ENCODE measurements around the gene SHFL. TPM values are rescaled to one million over a fixed set of nuclear protein-coding genes. Genes with fewer than 3 reads are reported as not detected.
A peak's percentile ranks its signal among the peaks of the same experiment; 100 is the strongest.

SHFL gene
- total RNA-seq, 1 donor from 2014 or later = 98.0 TPM

DNA sequence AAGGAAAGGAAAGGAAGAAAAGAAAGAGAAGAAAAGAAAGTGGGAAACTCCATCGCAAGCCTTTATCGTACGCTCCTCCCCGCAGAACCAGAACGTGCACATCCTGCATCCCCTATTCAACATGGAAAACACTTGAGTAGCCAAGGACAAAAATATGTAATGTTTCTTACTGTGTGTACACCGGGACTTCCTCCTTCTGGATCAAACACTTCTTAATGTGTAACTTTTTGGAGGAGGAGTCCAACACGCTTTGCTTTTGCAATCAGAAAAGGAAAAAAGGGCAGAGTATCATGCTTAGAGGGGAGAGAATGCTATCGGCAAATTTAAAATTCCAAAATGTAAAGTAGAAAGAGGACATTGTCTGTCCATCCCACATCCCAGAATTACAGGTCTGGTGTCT, 7.8 kb upstream of the SHFL start:
- intact Hi-C loops (cut with DNase I) = no loop called here
- H3K4me3 ChIP-seq = no peak overlapping the region
- H3K36me3 ChIP-seq = no peaks in the 10 kb centered on the region
- DNase-seq (ENCODE audit: low spot score in 2 of 2) = no peak
- no peak overlapping the region for H3K27ac ChIP-seq
- H3K4me1 ChIP-seq = no peaks in the 10 kb centered on the region
- H3K27me3 ChIP-seq = no peaks in the 10 kb centered on the region
- TF ChIP-seq CTCF (IDR thresholded peaks at IDR 0.05) = no peak
- peaks cover 0 to 4% of the 10 kb centered on the region in 2 donors for H3K9me3 ChIP-seq

GRCh38 chr19:10079031-10079453, 7.1 kb upstream of the SHFL start:
- H3K36me3 ChIP-seq = no peaks in the 10 kb centered on the region
- no peaks in the 10 kb centered on the region for H3K27me3 ChIP-seq
- H3K4me1 ChIP-seq = no peaks in the 10 kb centered on the region
- H3K4me3 ChIP-seq = no peak overlapping the region
- DNase-seq (ENCODE audit: low spot score in 2 of 2) = no peak
- TF ChIP-seq CTCF (IDR thresholded peaks at IDR 0.05) = no peak
- H3K9me3 ChIP-seq = peaks cover 0 to 4% of the 10 kb centered on the region in 2 donors
- intact Hi-C loops (cut with DNase I) = no loop called here
- H3K27ac ChIP-seq = no peak overlapping the region

- no peak overlapping the region for H3K4me3 ChIP-seq
- no peak overlapping the region for H3K27ac ChIP-seq
- H3K36me3 ChIP-seq = peaks cover 0 to under 1% of the 10 kb centered on the region in 2 donors
- intact Hi-C loops (cut with DNase I) = no loop called here
- no peaks in the 10 kb centered on the region for H3K4me1 ChIP-seq
- H3K9me3 ChIP-seq = no peaks in the 10 kb centered on the region
- no peak for TF ChIP-seq CTCF (IDR thresholded peaks at IDR 0.05)
- no peak for DNase-seq (ENCODE audit: low spot score in 2 of 2)
- no peaks in the 10 kb centered on the region for H3K27me3 ChIP-seq
Observed at GRCh38 chr19:10083911-10084310, 2.2 kb upstream of the SHFL start.

DNA sequence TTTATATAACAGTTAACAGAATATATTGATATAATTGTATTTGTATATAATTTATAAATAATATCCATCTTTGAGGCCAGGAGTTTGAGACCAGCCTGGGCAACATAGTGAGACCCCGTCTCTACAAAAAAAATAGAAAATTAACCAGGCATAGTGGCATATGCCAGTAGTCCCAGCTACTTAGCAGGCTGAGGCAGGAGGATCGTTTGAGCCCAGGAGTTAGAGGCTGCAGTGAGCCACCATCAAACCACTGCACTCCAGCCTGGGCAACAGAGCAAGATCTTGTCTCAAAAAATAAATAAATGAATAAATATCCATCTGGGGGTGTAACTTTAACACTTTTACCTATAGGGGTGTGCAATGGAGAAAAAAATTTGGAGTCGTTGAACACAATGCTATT, 1.3 kb upstream of the SHFL start:
- Histone ChIP-seq H3K36me3 (peaks cover 0 to 10% of the 10 kb centered on the region in 2 donors), H3K27ac (no peak overlapping the region), H3K9me3 (no peaks in the 10 kb centered on the region), H3K27me3 (no peaks in the 10 kb centered on the region), H3K4me3 (no peak overlapping the region), H3K4me1 (no peaks in the 10 kb centered on the region)
- no peak for TF ChIP-seq CTCF (IDR thresholded peaks at IDR 0.05)
- intact Hi-C loops (cut with DNase I) = no loop called here
- DNase-seq (ENCODE audit: low spot score in 2 of 2) = no peak

GRCh38 chr19:10086591-10087192, 575 bp downstream of the SHFL start:
- intact Hi-C loops (cut with DNase I) = no loop called here
- TF ChIP-seq CTCF (IDR thresholded peaks at IDR 0.05) = no peak
- no peak for DNase-seq (ENCODE audit: low spot score in 2 of 2)
- no peaks in the 10 kb centered on the region for H3K9me3 ChIP-seq
- H3K27ac ChIP-seq = peak overlapping the region; percentile 82 to 89
- no peaks in the 10 kb centered on the region for H3K27me3 ChIP-seq
- H3K4me1 ChIP-seq = no peaks in the 10 kb centered on the region
- H3K4me3 ChIP-seq = peak overlapping the region; percentile 74 to 80
- H3K36me3 ChIP-seq = peaks cover 8 to 25% of the 10 kb centered on the region in 2 donors

All from ascending aorta (tissue), 2 donors.